HT-29 (cell line): ENCODE measurements around the gene CRYBB2. TPM values are rescaled to one million over a fixed set of nuclear protein-coding genes. Genes with fewer than 3 reads are reported as not detected.
"Not testable (repeated sequence)": the region's sequence is repeated elsewhere in the genome, so short reads cannot be mapped to it uniquely, and the experiment has no call there.

ENCODE experiments used
- DNase-seq: peaks from one replicate; pipeline ENCODE4 v3.0.0-alpha.2; 2015; ENCODE audit warnings: low spot score
- small RNA-seq: library from RNA; depleted of rRNA; stranded (forward); fragments of <200 nt; gene quantifications from one replicate; pipeline ENCODE3, GENCODE V24; 2014
- total RNA-seq: library from RNA; depleted of rRNA; stranded (reverse); fragments of >200 nt; shearing (Covaris generic); gene quantifications from 2 replicates; pipeline ENCODE4 v1.2.3, GENCODE V29; 2014; rRNA removed

Gene CRYBB2
- total RNA-seq, 1 experiment from 2014 or later, result not detected

- not testable (repeated sequence) for DNase-seq
Measured at GRCh38 chr22:25233706-25234105, 14.3 kb downstream of the CRYBB2 start.

DNA sequence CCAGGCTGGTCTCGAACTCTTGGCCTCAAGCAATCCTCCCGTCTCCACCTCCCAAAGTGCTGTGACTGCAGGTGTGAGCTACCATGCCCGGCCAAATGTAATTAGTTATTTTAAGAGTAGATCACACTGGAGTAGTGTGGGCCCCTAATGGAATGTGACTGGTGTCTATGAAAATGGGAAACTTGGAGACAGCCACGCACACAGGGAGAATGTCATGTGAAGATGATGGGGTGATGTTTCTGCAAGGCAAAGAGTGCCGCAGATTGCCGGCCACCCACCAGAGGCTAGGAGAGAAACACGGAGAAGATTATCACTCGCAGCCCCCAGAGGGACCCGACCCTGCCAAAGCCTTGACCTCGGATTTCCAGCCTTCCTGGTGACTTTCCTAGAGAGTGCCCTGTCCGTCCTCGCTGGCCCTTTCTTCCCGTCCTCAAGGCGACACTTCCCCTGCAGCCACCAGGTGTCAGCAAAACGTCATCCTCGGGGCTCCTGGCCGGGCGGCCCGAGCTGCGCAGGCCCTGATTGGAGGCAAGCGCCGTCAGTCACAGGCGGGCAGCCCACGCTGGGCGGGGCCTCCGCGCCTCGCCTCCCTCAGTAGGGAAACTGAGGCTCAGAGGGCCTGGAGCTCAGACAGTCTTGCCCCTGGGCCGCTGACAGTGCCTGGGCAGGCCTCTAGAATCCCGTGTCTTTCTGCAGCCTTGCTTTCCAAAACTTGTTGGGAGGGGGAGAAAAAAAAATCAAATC, 16.3 kb downstream of the CRYBB2 start:
- peak; percentile 67 for DNase-seq

DNA sequence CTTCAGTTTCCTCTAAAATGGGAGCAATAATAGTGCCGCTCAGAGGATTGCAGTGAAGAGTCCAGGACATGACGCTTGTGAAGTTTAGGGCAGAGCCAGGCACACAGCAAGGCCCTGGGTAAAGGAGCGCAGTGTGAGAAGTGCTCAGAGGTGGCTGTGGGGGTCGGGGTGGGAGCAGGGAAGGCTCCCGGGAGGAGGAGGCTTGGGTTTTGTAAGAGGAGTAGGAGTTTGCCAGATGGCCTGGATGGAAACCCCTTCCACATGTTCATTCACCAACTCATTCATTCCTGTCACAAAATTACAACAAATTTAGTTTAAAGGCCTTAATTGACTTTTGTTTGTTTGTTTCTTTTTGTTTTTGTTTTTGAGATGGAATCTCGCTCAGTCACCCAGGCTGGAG, 17.0 kb downstream of the CRYBB2 start:
- DNase-seq, result no peak

- no peak for DNase-seq
Measured at GRCh38 chr22:25237503-25237902, 18.1 kb downstream of the CRYBB2 start.

GRCh38 chr22:25238058-25238457, 18.6 kb downstream of the CRYBB2 start:
- not testable (repeated sequence) for DNase-seq

DNA sequence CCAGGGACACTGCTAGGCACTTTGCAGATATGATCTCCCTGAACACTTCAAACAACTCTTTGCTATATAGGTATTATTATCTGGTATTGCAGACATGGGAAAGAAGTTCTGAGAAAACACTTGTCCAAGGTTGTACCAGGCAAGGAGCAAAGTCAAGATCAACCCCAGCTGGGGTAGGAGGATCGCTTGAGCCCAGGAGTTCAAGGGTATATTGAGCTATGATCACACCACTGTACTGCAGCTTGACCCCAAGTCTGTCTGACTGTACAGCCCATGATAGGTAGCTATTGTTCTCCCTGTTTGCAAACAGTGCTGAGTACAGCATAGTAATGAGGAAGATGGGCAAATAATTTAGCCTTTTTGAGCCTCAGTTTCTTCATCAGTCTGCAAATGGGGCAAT, 35.7 kb downstream of the CRYBB2 start:
- DNase-seq, result not testable (repeated sequence)

DNA sequence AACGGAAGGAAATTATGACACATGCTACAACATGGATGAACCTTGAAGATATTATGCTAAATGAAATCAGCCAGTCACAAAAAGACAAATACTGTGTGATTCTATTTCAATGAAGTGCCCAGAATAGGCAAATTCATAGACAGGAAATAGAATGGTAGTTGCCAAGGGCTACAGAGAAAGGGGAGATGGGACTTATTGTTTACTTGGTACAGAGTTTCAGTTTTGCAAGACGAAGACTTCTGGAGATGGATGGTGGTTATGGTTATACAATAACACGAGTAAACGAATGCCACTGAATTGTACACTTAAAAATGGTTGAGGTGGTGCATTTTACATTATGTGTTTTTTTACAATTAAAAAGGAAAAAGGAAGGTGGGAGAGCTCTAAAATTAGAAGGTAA, 48.1 kb downstream of the CRYBB2 start:
- not testable (repeated sequence) for DNase-seq

DNA sequence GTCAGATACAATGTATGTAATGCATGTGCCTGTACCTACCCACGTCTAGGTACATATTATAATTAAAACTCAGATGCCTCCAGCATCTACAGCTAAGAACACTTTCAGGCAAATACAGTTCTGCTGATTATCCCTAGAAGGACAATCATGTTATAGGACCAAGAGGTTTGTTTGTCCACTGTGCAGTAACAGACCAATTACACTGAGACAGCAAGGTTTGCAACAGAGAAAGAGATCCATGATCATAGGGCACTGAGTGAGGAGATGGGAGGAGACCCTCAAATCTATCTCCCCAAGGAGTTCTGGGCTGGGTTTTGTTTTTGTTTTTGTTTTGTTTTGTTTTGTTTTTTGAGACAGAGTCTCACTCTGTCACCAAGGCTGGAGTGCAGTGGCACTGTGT, 49.5 kb downstream of the CRYBB2 start:
- DNase-seq, result not testable (repeated sequence)

DNA sequence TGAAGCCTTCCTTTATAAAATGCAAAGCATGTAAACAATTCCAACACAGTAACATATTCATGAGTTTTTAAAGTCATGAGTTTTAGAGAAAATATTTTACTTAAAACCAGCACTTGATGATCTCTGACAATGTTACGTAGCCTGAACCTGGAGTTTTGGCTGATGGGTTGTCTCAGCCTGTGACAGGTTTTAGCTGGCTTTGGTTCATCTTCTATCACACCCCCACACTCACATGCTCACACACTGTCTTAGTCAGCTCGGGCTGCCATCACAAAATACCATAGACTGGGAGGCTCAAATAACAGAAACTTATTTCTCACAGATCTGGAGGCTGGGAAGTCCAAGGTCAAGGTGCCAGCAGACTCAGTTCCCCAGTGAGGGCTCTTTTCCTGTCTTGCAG, 50.6 kb downstream of the CRYBB2 start:
- DNase-seq, result not testable (repeated sequence)

DNA sequence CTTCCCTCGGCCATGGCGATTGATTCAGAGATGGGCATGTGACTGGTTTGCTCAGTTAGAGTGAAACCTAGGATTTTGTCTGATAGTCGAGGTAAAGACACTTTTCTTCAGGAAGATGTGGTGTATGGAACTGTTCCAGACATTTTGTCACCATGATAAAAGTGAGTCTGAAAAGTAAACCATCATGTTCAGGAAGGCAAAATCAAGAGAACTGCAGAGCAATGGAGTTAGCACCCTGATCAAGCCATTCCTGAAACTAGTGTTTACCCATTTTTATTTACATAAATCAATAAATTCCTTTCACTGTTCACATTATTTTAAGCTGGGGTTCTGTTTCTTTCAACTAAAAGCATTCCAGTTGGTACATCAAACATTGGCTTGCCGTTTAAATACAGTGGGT, 53.8 kb downstream of the CRYBB2 start:
- not testable (repeated sequence) for DNase-seq

- not testable (repeated sequence) for DNase-seq
Measured at GRCh38 chr22:25273928-25274327, 54.5 kb downstream of the CRYBB2 start.

- DNase-seq, result not testable (repeated sequence)
Measured at GRCh38 chr22:25280118-25280517, 60.7 kb downstream of the CRYBB2 start.

Small RNA genes within 50 kb of the gene (small RNA-seq; reads per million reads assigned to genes)
- not detected for gene Z99916.2

Other genes with a start within 250 kb of the CRYBB2 start
- gene CRYBB3, start 19.8 kb upstream of the CRYBB2 start, total RNA-seq, result 0.46 TPM in 1 of 2 replicates, not detected in the other